GM03348 (cell line): ENCODE results near the gene SKOR2.
"Not testable (repeated sequence)": the region's sequence is repeated elsewhere in the genome, so short reads cannot be mapped to it uniquely, and the experiment has no call there.

Source experiments
- DNase-seq: peaks from one replicate; pipeline ENCODE4 v3.0.0; 2012; ENCODE audit warnings: low spot score

The SKOR2 gene

DNA sequence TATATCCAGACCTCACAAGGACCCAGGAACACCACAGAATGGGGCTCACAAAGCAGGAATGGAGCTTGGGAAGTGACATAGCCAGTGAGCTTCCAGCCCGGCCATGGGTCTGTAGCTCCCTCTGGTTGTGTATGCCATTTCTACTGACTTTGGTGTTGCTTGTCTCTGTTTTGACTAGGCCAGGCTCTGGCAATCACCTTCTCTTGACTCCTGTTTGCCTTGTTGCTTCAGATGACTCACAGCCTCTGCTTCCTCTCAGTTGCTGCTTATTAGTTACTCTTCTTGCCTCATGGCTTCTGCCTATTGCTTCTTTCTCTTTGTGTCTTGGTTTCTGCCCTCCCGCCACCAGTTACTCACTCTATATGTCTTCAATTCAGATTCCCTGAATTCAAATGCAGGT, 59.5 kb downstream of the SKOR2 start:
- DNase-seq: peak; percentile 5

- DNase-seq: no peak
These were observed 63.7 kb downstream of the SKOR2 start for GRCh38 chr18:47187721-47188120.

DNA sequence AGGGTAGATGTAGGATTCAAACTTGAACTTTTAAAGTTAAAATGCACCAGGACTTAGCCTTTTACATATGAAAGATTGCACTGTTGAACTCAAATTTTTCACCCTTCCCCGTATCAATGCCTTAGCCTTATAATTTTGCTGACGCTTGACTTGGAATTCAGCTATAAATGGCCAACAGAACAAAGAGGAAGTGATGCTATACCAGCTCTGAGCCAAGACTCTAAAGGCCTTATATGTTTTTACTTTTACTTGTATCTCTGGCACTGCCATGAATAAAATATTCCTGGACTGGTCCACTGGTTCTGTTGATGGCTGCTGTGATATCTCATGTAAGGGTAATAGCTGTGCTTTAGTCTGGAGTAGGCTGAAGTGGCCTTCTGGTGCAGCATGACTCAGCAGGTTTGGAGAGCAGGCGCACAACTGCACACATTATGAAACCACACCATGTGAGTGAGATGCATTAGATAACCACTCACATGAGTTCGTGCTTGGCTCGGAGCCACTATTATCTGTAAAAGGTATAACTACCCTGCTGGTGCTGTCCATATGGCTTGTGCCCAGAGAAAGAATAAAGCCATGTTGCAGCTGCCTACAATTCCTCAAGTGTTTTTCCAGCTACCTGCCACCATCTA, 66.9 kb downstream of the SKOR2 start:
- no peak for DNase-seq

- DNase-seq: not testable (repeated sequence)
These were observed 69.3 kb downstream of the SKOR2 start for GRCh38 chr18:47182156-47182555.

GRCh38 chr18:47180765-47181164, 70.7 kb downstream of the SKOR2 start:
- no peak for DNase-seq

GRCh38 chr18:47179520-47179919, 71.9 kb downstream of the SKOR2 start:
- DNase-seq: no peak

- DNase-seq: peak; percentile 95
These were observed 75.4 kb downstream of the SKOR2 start, which contains the start of gene IER3IP1 for GRCh38 chr18:47175898-47176575. TSS of gene IER3IP1 (minus strand) at chr18:47176364. CDS start at chr18:47176277, 87 bp downstream.

DNA sequence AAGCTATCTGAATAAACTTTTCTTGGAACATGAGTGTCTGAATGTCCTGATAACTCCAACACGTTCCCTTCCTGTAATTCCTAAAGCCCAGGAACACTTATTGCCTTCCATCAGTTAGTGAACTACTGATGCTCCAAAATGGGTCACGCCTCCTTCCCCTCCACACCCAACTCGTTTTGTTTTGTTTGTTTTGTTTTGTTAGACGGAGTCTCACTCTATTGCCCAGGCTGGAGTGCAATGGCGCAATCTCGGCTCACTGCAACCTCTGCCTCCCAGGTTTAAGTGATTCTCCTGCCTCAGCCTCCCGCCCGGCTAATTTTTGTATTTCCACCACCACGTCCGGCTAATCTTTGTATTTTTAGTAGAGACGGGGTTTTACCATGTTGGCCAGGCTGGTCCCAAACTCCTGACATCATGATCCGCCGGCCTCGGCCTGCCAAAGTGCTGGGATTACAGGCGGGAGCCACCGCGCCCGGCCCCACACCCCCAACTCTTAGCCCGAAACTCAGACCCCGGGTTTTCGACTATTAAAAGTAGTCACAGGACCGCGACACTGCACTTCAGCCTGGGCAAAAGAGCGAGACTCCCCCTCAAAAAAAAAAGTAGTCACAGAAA, 76.1 kb downstream of the SKOR2 start:
- peak; percentile 18 for DNase-seq

GRCh38 chr18:47174545-47175116, 76.8 kb downstream of the SKOR2 start:
- no peak for DNase-seq

DNA sequence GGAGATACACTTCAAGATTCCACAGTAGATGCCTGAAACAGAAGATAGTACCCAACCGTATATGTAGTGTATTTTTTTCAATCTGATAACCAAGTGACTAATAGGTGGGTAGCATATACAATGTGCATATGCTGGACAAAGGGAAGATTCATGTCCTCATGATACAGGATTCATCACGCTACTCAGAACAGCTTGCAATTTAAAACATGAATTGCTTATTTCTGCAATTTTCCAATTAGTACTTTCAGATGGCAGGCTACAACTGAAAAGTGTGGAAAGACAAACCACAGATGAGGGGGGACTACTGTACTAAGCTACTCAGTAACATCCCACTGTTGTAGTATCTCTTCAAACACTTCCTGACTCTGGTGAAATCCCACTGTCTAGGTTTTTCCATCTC, 79.0 kb downstream of the SKOR2 start:
- DNase-seq: no peak

DNA sequence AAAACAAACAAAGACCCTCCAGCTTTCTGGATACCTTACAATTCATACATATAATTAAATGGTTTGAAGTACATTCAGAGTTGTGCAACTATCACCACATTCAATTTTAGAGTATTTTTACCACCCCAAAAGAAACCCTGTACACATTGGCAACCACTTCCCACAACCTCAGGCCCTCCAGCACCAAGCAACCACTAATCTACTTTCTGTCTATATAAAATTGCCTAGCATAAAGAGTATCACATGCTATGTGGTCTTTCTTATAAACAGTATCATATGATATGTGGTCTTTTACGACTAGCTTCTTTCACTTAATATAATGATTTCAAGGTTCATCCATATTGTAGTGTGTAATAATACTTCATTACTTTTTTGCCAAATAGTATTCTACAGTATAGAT, 82.5 kb downstream of the SKOR2 start:
- no peak for DNase-seq

- DNase-seq: no peak
These were observed 83.0 kb downstream of the SKOR2 start for GRCh38 chr18:47168509-47168908.

DNA sequence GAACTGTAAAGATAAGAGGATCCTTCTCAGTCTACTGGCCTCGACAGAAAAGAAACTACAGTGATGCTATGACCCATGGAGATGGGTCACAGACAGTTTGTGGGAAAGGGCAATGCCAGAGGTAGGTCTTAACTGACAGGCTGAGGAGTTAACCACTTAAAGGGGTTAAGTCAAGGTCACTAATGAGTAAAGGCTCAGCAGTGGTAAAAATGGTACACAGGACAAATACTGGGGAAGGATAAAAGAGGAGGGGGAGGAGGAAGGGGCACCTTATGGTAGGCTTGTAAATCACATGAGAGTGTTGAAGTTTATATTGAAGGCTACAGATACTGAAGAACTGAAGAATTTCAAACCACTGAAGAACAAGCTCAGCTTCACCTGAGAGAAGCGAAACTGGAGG, 85.2 kb downstream of the SKOR2 start:
- DNase-seq: no peak

GRCh38 chr18:47163241-47163640, 88.2 kb downstream of the SKOR2 start:
- peak; percentile 55 for DNase-seq

- no peak for DNase-seq
These were observed 91.2 kb downstream of the SKOR2 start for GRCh38 chr18:47160256-47160655.

- DNase-seq: not testable (repeated sequence)
These were observed 93.1 kb downstream of the SKOR2 start for GRCh38 chr18:47158404-47158803.
